ENCODE data around the gene GALK1. TPM values are rescaled to one million over a fixed set of nuclear protein-coding genes. Genes with fewer than 3 reads are reported as not detected.
A peak's percentile ranks its signal among the peaks of the same experiment; 100 is the strongest.

The GALK1 gene
- total and polyA plus RNA-seq, 9 of the 15 experiments (the other 6 are each of a cell fraction or from before 2014, with no cell fraction given), result 0.45 to 51.6 (median 17.4) TPM

- TF ChIP-seq ZBTB26 (CRISPR knock-in tag; IDR thresholded peaks at IDR 0.05) (0 out of 2 replicates have a peak, but pooled peaks have one; percentile 31), FOSL1 (tag; conservative IDR thresholded peaks at IDR 0.05) (peak; percentile 72), JUND (IDR thresholded peaks at IDR 0.05; ENCODE audit: borderline replicate concordance, low read depth, low read length) (peak; percentile 28; the same call in 1 of the 2 replicates), JUND (tag; IDR thresholded peaks at IDR 0.05; ENCODE audit: borderline replicate concordance, low read depth, low read length) (no peak; the same call in 2 of the 3 replicates), GATA2 (CRISPR knock-in tag; IDR thresholded peaks at IDR 0.05) (peak; percentile 43; the same call in 1 of the 2 replicates)
These were observed 44.1 kb upstream of the GALK1 start (continued) for GRCh38 chr17:75808905-75809621.

GRCh38 chr17:75808549-75808904 lies 43.5 kb upstream of the GALK1 start:
- Histone ChIP-seq H3K9me3 (replicated peaks; ENCODE audit: control insufficient read depth, insufficient read depth, low read depth, low read length) (no peaks in the 10 kb centered on the region), H3K9ac (ENCODE audit: insufficient read depth in 1 of 2, low read depth in 2 of 2, low read length in 2 of 2) (no peak overlapping the region; a peak in 1 of 4 replicates), H3K9me1 (ENCODE audit: control insufficient read depth, insufficient read depth, low read length) (no peaks in the 10 kb centered on the region), H3K4me3 (no peak overlapping the region), H3K79me2 (ENCODE audit: control insufficient read depth, insufficient read depth, low read length) (no peaks in the 10 kb centered on the region), H3K27me3 (ENCODE audit: control insufficient read depth in 2 of 2, insufficient read depth in 2 of 2, low read length in 2 of 2) (no peaks in the 10 kb centered on the region), H3K4me2 (ENCODE audit: insufficient read depth, low read length) (no peak overlapping the region), H3K27ac (ENCODE audit: extremely low read depth, low read depth, low read length) (no peak overlapping the region; the same call in 2 of the 3 replicates), H3K4me1 (replicated peaks in 1 of 2; ENCODE audit: control insufficient read depth in 2 of 2, insufficient read depth in 2 of 2, low read length in 2 of 2) (peaks cover 10 to 20% of the 10 kb centered on the region in 2 experiments), H2AFZ (ENCODE audit: low read depth, low read length) (no peak overlapping the region), H3K36me3 (ENCODE audit: control insufficient read depth, insufficient read depth, low read length) (peaks cover 31% of the 10 kb centered on the region; the same call in 2 of the 3 replicates), H4K20me1 (replicated peaks; ENCODE audit: control insufficient read depth, insufficient read depth, low read length) (no peaks in the 10 kb centered on the region)
- DNase-seq (ENCODE audit: extremely low read depth in 1 of 4, low spot score in 3 of 4), result no peak
- no TSS peak for BruUV-seq (replicated peaks)
- ATAC-seq, result no peak
- 51% methylated on average over 4 of the region's 4 CpGs for WGBS (ENCODE audit: insufficient coverage, low coverage, missing lambda C conversion rate)
- intact Hi-C loops (cut with micrococcal nuclease) (no loop called here), in situ Hi-C loops (cut with MboI) (no loop called here)
- ChIA-PET POLR2A (interaction anchor here (0.6 to 4.1 kb wide), 9 partner anchors 9 to 437 kb away, joined by 3 to 37 read pairs (median 7); partner anchors contain the start of gene UNK), CTCF (ENCODE audit: low intra/inter-chr PET ratio) (no interaction called here)
- FAIRE-seq, result no peak
- TF ChIP-seq FOS (IDR thresholded peaks at IDR 0.05; ENCODE audit: extremely low read depth, insufficient read length), result no peak
- no peak for TF ChIP-seq NR2C2 (CRISPR knock-in tag; IDR thresholded peaks at IDR 0.05)
- no peak for TF ChIP-seq NR2C2 (tag; IDR thresholded peaks at IDR 0.05)
- TF ChIP-seq ZNF41 (CRISPR knock-in tag; conservative IDR thresholded peaks at IDR 0.05), result 0 out of 2 replicates have a peak, but pooled peaks have one; percentile 13
- TF ChIP-seq ZNF311 (CRISPR knock-in tag; IDR thresholded peaks at IDR 0.05), result no peak

All from K562 (cell line).